ENCODE results near the gene WFDC1. TPM values are rescaled to one million over a fixed set of nuclear protein-coding genes. Genes with fewer than 3 reads are reported as not detected.

Gene WFDC1, protein sequence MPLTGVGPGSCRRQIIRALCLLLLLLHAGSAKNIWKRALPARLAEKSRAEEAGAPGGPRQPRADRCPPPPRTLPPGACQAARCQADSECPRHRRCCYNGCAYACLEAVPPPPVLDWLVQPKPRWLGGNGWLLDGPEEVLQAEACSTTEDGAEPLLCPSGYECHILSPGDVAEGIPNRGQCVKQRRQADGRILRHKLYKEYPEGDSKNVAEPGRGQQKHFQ
- not detected in 2 replicates for total RNA-seq

- TF ChIP-seq CTCF (conservative IDR thresholded peaks at IDR 0.05; ENCODE audit: low read depth, low read length) = no peak
- peak within 1 kb of the TSS; percentile 30 for H3K4me3 ChIP-seq (ENCODE audit: low read depth, low read length)
- no peak for DNase-seq (ENCODE audit: low read depth)
Observed at GRCh38 chr16:84294531-84295142, at the start of gene WFDC1. WFDC1 (plus strand) TSS chr16:84294878; CDS start chr16:84294972, 94 bp downstream.

DNA sequence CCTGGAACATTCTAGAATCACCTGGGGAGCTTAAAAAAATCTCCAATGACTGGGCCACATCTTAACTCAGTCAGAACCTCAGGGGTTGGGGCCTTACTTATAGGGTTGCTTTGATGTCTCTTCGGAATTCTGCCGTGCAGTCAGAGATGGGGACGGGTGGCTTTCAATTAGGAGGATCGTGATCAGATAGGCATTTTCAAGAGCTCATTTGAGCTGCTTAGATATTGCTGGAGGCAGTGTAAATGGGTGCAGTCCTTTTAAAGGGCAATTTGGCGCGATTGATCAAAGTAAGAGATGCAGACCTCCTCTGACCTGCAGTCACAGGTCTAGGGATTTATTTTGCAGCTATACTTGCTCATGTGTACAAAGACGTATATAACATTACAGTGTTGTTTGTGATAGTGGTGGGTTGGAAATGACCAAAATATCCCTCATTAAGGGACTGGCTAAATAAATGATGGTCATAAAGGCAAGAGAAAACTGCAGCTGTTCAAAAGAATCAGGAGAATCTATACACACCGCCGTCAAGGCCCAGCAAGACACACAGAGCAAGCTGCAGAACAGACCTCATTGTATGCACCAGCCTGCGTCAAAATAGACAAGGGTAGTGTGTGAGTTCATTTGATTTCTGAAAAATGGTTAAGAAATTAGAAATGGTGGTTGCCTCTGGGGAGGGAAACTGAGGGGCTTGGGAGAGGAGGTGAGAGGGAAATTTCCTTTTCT is 48.6 kb upstream of the WFDC1 start:
- TF ChIP-seq CTCF (conservative IDR thresholded peaks at IDR 0.05; ENCODE audit: low read depth, low read length) = no peak
- DNase-seq (ENCODE audit: low read depth) = no peak

DNA sequence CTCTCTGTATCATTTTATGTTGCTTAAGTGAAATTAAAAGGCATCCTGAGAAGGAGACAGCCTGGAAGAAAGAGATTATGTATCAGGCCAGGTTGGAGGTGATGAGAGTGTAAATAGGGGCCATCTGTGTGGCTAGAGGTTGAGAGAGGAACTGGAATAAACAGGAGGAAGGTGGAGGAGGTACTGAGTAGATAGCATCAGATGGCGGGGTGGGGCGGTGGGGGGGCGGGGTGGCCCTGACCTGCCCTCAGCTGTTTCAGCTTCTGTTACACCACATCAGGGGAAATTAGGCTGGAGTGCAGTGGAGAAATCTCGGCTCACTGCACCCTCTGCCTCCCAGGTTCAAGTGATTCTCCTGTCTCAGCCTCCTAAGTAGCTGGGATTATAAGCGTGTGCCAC is 48.0 kb upstream of the WFDC1 start:
- no peak for TF ChIP-seq CTCF (conservative IDR thresholded peaks at IDR 0.05; ENCODE audit: low read depth, low read length)
- H3K4me3 ChIP-seq (ENCODE audit: low read depth, low read length) = no peak overlapping the region
- DNase-seq (ENCODE audit: low read depth) = no peak

More for the DNA sequence above, 48.6 kb upstream of the WFDC1 start:
- H3K4me3 ChIP-seq (ENCODE audit: low read depth, low read length) = no peak overlapping the region

DNA sequence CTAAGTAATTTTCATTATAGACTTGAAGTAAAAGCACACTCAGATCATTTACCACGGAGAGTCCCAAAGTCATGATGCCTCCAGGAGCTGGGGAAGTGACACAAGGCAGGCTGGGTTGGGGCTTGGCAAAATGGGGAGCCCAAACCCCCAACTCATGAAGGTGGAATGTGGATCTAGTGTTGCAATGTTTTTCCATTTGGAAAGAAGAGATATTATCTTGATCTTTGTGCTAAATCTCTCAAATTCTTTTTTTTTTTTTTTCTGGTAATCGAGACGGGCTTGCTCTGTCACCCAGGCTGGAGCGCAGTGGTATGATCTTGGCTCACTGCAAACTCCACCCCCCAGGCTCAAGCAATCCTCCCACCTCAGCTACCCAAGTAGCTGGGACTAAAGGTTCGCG is 47.3 kb upstream of the WFDC1 start:
- H3K4me3 ChIP-seq (ENCODE audit: low read depth, low read length) = no peak overlapping the region
- DNase-seq (ENCODE audit: low read depth) = no peak
- TF ChIP-seq CTCF (conservative IDR thresholded peaks at IDR 0.05; ENCODE audit: low read depth, low read length) = no peak

DNA sequence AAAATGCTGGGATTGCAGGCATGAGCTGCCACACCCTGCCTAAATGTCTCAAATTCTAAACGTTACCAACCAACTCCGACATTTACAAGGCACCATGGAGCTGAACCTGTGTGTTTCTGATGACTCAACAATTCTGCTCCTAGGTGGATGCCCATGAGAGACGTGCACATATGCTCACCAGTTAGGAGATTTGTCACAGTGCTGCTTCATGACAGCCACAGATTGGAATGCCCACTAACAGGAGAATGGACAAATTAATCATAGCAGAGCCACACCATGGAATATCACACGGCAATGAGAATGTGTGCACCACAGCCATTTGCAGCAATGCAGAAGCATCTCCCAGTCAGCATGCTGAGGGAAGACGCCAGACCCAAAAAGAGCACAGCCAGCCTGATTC is 46.8 kb upstream of the WFDC1 start:
- DNase-seq (ENCODE audit: low read depth) = peak; percentile 20
- TF ChIP-seq CTCF (conservative IDR thresholded peaks at IDR 0.05; ENCODE audit: low read depth, low read length) = no peak
- no peak overlapping the region for H3K4me3 ChIP-seq (ENCODE audit: low read depth, low read length)

DNA sequence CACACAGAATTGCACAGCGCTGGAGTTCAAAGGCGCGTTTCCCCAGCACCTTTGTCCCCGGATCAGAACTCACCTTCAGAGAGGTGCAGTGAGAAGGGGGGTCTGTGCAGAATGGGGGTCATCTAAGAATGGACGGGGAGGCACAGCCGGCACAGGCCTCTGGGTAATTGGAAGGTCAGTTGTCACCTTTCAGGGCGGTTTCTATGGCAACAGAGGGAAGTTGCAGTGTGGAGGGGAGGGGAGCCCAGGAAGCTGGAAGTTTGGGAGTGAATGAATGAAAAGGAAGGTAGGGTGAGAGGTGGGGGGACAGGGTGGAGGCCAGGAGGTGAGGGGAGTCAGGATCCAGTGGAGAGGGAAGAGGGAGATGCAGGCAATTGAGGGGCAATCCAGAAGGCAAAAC is 42.5 kb upstream of the WFDC1 start:
- TF ChIP-seq CTCF (conservative IDR thresholded peaks at IDR 0.05; ENCODE audit: low read depth, low read length) = no peak
- no peak for DNase-seq (ENCODE audit: low read depth)
- H3K4me3 ChIP-seq (ENCODE audit: low read depth, low read length) = no peak overlapping the region
